Natural killer cell (primary cell): Measurements from ENCODE around the gene EPAS1. TPM values are rescaled to one million over a fixed set of nuclear protein-coding genes. Genes with fewer than 3 reads are reported as not detected.
A peak's percentile ranks its signal among the peaks of the same experiment; 100 is the strongest.
"Not testable (repeated sequence)": the region's sequence is repeated elsewhere in the genome, so short reads cannot be mapped to it uniquely, and the experiment has no call there.

Experiments used
- ATAC-seq, 3 donors: fragments of 150-1000 bp in 2 of 3; fragments of 200-7000 bp in 1 of 3; cut with Tn5 transposase; 1 replicate in 1 of 3; 2 replicates in 2 of 3; pipeline ENCODE4 v1.10.0; 2021; ENCODE audit warnings: mild to moderate bottlenecking in 2 of 3, moderate library complexity in 2 of 3
- DNase-seq, 2 donors: peaks; one replicate each; pipeline versions ENCODE4 v3.0.0 to v3.0.0-alpha.2; 2013 to 2021; ENCODE audit warnings: mixed read lengths in 1 of 2
- H3K27ac ChIP-seq: one replicate; pipeline ENCODE4 v1.5.1; 2013; ENCODE audit warnings: mild to moderate bottlenecking, low read length
- H3K27me3 ChIP-seq: one replicate; pipeline ENCODE4 v1.6.1; 2013; ENCODE audit warnings: low read length; ENCODE audit not compliant: control insufficient read depth, insufficient read depth
- H3K36me3 ChIP-seq: one replicate; pipeline ENCODE4 v1.6.1; 2013; ENCODE audit warnings: low read length; ENCODE audit not compliant: control insufficient read depth, insufficient read depth
- H3K4me1 ChIP-seq: one replicate; pipeline ENCODE4 v1.6.1; 2013; ENCODE audit warnings: low read length; ENCODE audit not compliant: control insufficient read depth, insufficient read depth
- H3K4me3 ChIP-seq: one replicate; pipeline ENCODE4 v1.5.1; 2013; ENCODE audit warnings: low read length
- H3K9me3 ChIP-seq: one replicate; pipeline ENCODE4 v1.6.1; 2013; ENCODE audit warnings: low read length; ENCODE audit not compliant: control insufficient read depth, insufficient read depth
- H3K27ac Mint-ChIP-seq, 2 donors: one replicate each; pipeline ENCODE4 v1.8.0; 2022; ENCODE audit warnings: mild to moderate bottlenecking in 2 of 2, mixed read lengths in 2 of 2, moderate library complexity in 1 of 2
- H3K27me3 Mint-ChIP-seq, 2 donors: one replicate each; pipeline ENCODE4 v1.8.0; 2022; ENCODE audit warnings: low read depth in 2 of 2, mixed read lengths in 2 of 2
- H3K36me3 Mint-ChIP-seq: one replicate; pipeline ENCODE4 v1.8.0; 2022; ENCODE audit warnings: mixed read lengths
- H3K4me1 Mint-ChIP-seq, 2 donors: one replicate each; pipeline ENCODE4 v1.8.0; 2022; ENCODE audit warnings: mixed read lengths in 2 of 2
- H3K4me3 Mint-ChIP-seq: one replicate; pipeline ENCODE4 v1.8.0; 2022; ENCODE audit warnings: mild to moderate bottlenecking, moderate library complexity, mixed read lengths
- H3K9me3 Mint-ChIP-seq, 2 donors: one replicate each; pipeline ENCODE4 v1.8.0; 2022; ENCODE audit warnings: mixed read lengths in 2 of 2
- WGBS: methylation state at CpG from one replicate; pipeline ENCODE4 v1.1.7; 2013; ENCODE audit warnings: missing lambda C conversion rate; ENCODE audit not compliant: insufficient coverage; 5-methylcytosine and 5-hydroxymethylcytosine counted together
- intact Hi-C: fragments of 100-400 bp; cut with micrococcal nuclease; formaldehyde crosslinking; loops from one replicate; pipeline ENCODE4 v1.14.2; 2022
- total RNA-seq, 4 donors: library from RNA; stranded (reverse); fragments of 120-200 nt in 1 of 4; gene quantifications; one replicate each; pipeline versions ENCODE4 v1.2.3 to v1.2.4, GENCODE V29; 2013 to 2022
- TF ChIP-seq, protein P1 (sequence below): fragments of 200-600 bp; IDR thresholded peaks from one replicate; pipeline ENCODE4 v1.8.0; 2022; ENCODE audit warnings: antibody characterized with exemption

The EPAS1 gene
- total RNA-seq, 3 donors from 2014 or later (not counting 1 experiment from before 2014, with no cell fraction given) = 2.1 to 61.4 (median 3.6) TPM

- peaks cover 0 to 5% of the 10 kb centered on the region in 2 donors for H3K4me1 Mint-ChIP-seq
- 52% methylated on average over 8 of the region's 9 CpGs for WGBS
- no peak overlapping the region for H3K4me3 Mint-ChIP-seq
- Histone ChIP-seq H3K4me3 (no peak overlapping the region), H3K27me3 (no peaks in the 10 kb centered on the region), H3K9me3 (no peaks in the 10 kb centered on the region), H3K4me1 (peaks cover 4% of the 10 kb centered on the region), H3K27ac (no peak overlapping the region), H3K36me3 (no peaks in the 10 kb centered on the region)
- TF ChIP-seq, protein P1, sequence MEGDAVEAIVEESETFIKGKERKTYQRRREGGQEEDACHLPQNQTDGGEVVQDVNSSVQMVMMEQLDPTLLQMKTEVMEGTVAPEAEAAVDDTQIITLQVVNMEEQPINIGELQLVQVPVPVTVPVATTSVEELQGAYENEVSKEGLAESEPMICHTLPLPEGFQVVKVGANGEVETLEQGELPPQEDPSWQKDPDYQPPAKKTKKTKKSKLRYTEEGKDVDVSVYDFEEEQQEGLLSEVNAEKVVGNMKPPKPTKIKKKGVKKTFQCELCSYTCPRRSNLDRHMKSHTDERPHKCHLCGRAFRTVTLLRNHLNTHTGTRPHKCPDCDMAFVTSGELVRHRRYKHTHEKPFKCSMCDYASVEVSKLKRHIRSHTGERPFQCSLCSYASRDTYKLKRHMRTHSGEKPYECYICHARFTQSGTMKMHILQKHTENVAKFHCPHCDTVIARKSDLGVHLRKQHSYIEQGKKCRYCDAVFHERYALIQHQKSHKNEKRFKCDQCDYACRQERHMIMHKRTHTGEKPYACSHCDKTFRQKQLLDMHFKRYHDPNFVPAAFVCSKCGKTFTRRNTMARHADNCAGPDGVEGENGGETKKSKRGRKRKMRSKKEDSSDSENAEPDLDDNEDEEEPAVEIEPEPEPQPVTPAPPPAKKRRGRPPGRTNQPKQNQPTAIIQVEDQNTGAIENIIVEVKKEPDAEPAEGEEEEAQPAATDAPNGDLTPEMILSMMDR = no peak
- no peaks in the 10 kb centered on the region for H3K36me3 Mint-ChIP-seq
- no peak for DNase-seq
- peak in 1 of 3 donors; percentile 41 for ATAC-seq
- no peaks in the 10 kb centered on the region for H3K9me3 Mint-ChIP-seq
- intact Hi-C loops = no loop called here
- no peak overlapping the region for H3K27ac Mint-ChIP-seq
- H3K27me3 Mint-ChIP-seq = peaks cover 11 to 27% of the 10 kb centered on the region in 2 donors
Observed at GRCh38 chr2:46394649-46395510, 97.7 kb downstream of the EPAS1 start.

- H3K9me3 Mint-ChIP-seq, H3K27ac Mint-ChIP-seq, H3K36me3 Mint-ChIP-seq, H3K4me3 Mint-ChIP-seq, H3K4me1 Mint-ChIP-seq, ATAC-seq, H3K9me3 ChIP-seq, H3K27ac ChIP-seq, H3K36me3 ChIP-seq, H3K4me3 ChIP-seq, H3K4me1 ChIP-seq, H3K27me3 ChIP-seq, DNase-seq, intact Hi-C loops: not testable (repeated sequence)
- peaks cover 11 to 27% of the 10 kb centered on the region in 2 donors for H3K27me3 Mint-ChIP-seq
- 81% methylated on average over 1 of the region's 1 CpG for WGBS
Observed at GRCh38 chr2:46395730-46396129, 98.5 kb downstream of the EPAS1 start.

GRCh38 chr2:46400016-46400415 is 102.8 kb downstream of the EPAS1 start:
- Histone ChIP-seq H3K36me3 (no peaks in the 10 kb centered on the region), H3K27ac (no peak overlapping the region), H3K4me3 (no peak overlapping the region), H3K9me3 (no peaks in the 10 kb centered on the region), H3K27me3 (no peaks in the 10 kb centered on the region), H3K4me1 (peaks cover 2% of the 10 kb centered on the region)
- no CpG with 5 or more reads among the region's 1 CpG for WGBS
- H3K9me3 Mint-ChIP-seq = no peaks in the 10 kb centered on the region
- DNase-seq = no peak
- ATAC-seq = no peak
- H3K4me3 Mint-ChIP-seq = no peak overlapping the region
- no peak overlapping the region for H3K27ac Mint-ChIP-seq
- peaks cover 0 to 4% of the 10 kb centered on the region in 2 donors for H3K4me1 Mint-ChIP-seq
- TF ChIP-seq, protein P1 = no peak
- no peaks in the 10 kb centered on the region for H3K36me3 Mint-ChIP-seq
- H3K27me3 Mint-ChIP-seq = peaks cover 8 to 11% of the 10 kb centered on the region in 2 donors
- intact Hi-C loops = no loop called here

DNA sequence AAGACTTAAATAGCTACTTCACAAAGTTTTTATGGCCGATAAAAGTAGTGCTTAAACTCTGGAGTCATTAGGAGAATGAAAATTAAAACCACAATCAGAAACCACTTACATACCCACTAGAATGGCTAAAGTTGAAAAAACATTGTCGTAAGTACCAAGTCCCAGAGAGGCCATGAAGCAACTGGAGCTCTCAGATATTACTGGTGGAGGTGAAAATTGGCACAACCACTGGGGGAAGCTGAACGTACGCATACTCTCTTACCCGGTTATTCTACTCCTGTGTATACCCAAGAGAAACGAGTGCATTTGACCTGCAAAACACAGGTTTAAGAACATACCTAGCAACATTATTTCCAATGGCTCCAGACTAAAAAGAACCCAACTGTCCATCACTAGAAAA is 105.7 kb downstream of the EPAS1 start:
- peaks cover 0 to 5% of the 10 kb centered on the region in 2 donors for H3K27me3 Mint-ChIP-seq
- no peaks in the 10 kb centered on the region for H3K9me3 ChIP-seq
- ATAC-seq = no peak
- no peak overlapping the region for H3K27ac Mint-ChIP-seq
- no peaks in the 10 kb centered on the region for H3K36me3 ChIP-seq
- no peak overlapping the region for H3K4me3 Mint-ChIP-seq
- no peak for DNase-seq
- no peaks in the 10 kb centered on the region for H3K4me1 ChIP-seq
- no peaks in the 10 kb centered on the region for H3K27me3 ChIP-seq
- no peak overlapping the region for H3K4me3 ChIP-seq
- TF ChIP-seq, protein P1 = no peak
- peaks cover 0 to 1% of the 10 kb centered on the region in 2 donors for H3K4me1 Mint-ChIP-seq
- H3K9me3 Mint-ChIP-seq = no peaks in the 10 kb centered on the region
- intact Hi-C loops = no loop called here
- no peak overlapping the region for H3K27ac ChIP-seq
- H3K36me3 Mint-ChIP-seq = no peaks in the 10 kb centered on the region
- WGBS = 93% methylated on average over 4 of the region's 6 CpGs
